Loucy (cell line): ENCODE results near the gene OGT.

Experiments
- H2AFZ ChIP-seq: fragments of 200-600 bp; sonication (generic); 2 replicates; pipeline ENCODE4 v1.6.0; 2016; ENCODE audit warnings: antibody characterized with exemption, mild to moderate bottlenecking, low read length, moderate library complexity
- H3F3A ChIP-seq: fragments of 200-600 bp; 2 replicates; pipeline ENCODE4 v1.6.0; 2016; ENCODE audit warnings: antibody characterized with exemption, low read depth, mild to moderate bottlenecking
- H3K27me3 ChIP-seq: fragments of 200-600 bp; sonication (generic); 2 replicates; pipeline ENCODE4 v1.6.1; 2014; ENCODE audit warnings: low read length, mild to moderate bottlenecking; ENCODE audit not compliant: insufficient read depth, poor library complexity, severe bottlenecking
- H3K36me3 ChIP-seq: fragments of 200-600 bp; sonication (generic); 2 replicates; pipeline ENCODE4 v1.6.1; 2016; ENCODE audit warnings: low read length; ENCODE audit not compliant: insufficient read depth
- H3K4me1 ChIP-seq: fragments of 200-600 bp; sonication (generic); 2 replicates; pipeline ENCODE4 v1.5.1; 2014; ENCODE audit warnings: low read length, mild to moderate bottlenecking; ENCODE audit not compliant: insufficient read depth, poor library complexity, severe bottlenecking
- H3K4me2 ChIP-seq: fragments of 200-600 bp; sonication (generic); 2 replicates; pipeline ENCODE4 v1.6.0; 2014; ENCODE audit warnings: antibody characterized with exemption, low read length, low read depth, mild to moderate bottlenecking; ENCODE audit not compliant: poor library complexity, severe bottlenecking
- H3K4me3 ChIP-seq: fragments of 200-600 bp; sonication (generic); 2 replicates; pipeline ENCODE4 v1.5.1; 2014; ENCODE audit warnings: low read length, mild to moderate bottlenecking, mixed read lengths; ENCODE audit not compliant: poor library complexity, severe bottlenecking
- H3K79me2 ChIP-seq: fragments of 200-600 bp; sonication (generic); 2 replicates; pipeline ENCODE4 v1.6.1; 2014; ENCODE audit warnings: low read length; ENCODE audit not compliant: insufficient read depth
- H3K9ac ChIP-seq: fragments of 200-600 bp; sonication (generic); 2 replicates; pipeline ENCODE4 v1.6.0; 2014; ENCODE audit warnings: mild to moderate bottlenecking, low read depth, low read length, moderate library complexity; ENCODE audit not compliant: poor library complexity, severe bottlenecking
- H3K9me2 ChIP-seq: fragments of 200-600 bp; sonication (generic); replicated peaks from 2 replicates; pipeline ENCODE4 v1.6.1; 2016; ENCODE audit warnings: low read depth, low read length, mixed read lengths
- H3K9me3 ChIP-seq: fragments of 200-600 bp; sonication (generic); 2 replicates; pipeline ENCODE4 v1.6.1; 2014; ENCODE audit warnings: mild to moderate bottlenecking, antibody characterized with exemption, low read length, low read depth; ENCODE audit not compliant: insufficient read depth
- H4K20me1 ChIP-seq: fragments of 200-600 bp; sonication (generic); 2 replicates; pipeline ENCODE4 v1.6.0; 2014; ENCODE audit warnings: antibody characterized with exemption, low read length, mild to moderate bottlenecking; ENCODE audit not compliant: insufficient read depth, poor library complexity, severe bottlenecking
- CTCF ChIP-seq: fragments of 200-600 bp; sonication (generic); conservative IDR thresholded peaks from 2 replicates; pipeline ENCODE4 v1.5.1; 2014; ENCODE audit warnings: mild to moderate bottlenecking, antibody characterized with exemption, low read length
- EZH2phosphoT487 ChIP-seq: fragments of 200-600 bp; IDR thresholded peaks from 2 replicates; pipeline ENCODE4 v1.6.1; 2018; ENCODE audit warnings: antibody characterized with exemption, mild to moderate bottlenecking, moderate library complexity, borderline replicate concordance

Gene OGT

DNA sequence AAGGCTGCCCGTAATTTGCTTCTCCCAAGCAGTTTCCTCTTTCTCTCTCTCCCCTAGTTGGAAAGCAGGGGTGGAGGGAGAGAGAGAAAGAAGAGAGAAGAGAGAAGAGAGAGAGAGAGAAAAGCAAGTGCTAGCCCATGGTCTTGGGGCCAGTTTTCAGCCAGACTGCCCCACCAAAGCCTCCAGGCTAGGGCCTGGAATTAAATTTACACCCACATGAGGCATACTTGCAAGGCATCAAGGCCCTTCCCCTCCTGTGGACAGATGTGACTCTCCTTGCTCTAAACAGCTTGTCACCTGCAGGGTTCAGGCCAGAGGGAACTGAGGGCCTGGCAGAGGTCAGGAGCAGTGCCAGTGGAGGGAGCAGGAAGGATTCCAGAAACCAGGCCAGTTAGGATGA is 87.1 kb downstream of the OGT start:
- H3K4me2 ChIP-seq, result peak overlapping the region; percentile 89
- H4K20me1 ChIP-seq, result no peaks in the 10 kb centered on the region

DNA sequence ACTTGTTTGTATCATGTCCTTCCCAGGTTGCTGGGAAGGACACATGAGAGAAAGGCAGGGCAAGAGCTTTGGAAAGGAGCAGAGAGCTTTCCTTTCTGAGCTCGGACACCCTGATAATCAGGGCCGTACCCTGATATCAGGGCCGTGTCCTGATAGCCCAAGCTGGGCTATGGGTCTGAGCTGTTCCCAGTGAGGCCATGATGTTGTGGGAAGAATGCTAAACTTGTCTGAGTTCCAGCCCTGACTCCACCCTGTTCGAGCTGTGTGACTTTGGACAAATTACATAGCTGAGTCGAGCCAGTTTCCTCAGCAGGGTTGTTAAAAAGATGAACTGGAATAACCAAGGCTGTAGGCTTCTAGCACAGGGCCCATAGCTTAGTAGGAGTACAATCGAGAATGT is 88.7 kb downstream of the OGT start:
- Histone ChIP-seq H2AFZ (no peak overlapping the region), H3F3A (peaks cover 5% of the 10 kb centered on the region; the same call in 1 of the 2 replicates), H4K20me1 (no peaks in the 10 kb centered on the region), H3K36me3 (no peaks in the 10 kb centered on the region), H3K4me1 (peaks cover 59% of the 10 kb centered on the region), H3K79me2 (0 out of 2 replicates have a peak, but pooled peaks cover 11% of the 10 kb centered on the region), H3K4me2 (no peak overlapping the region), H3K9me3 (no peaks in the 10 kb centered on the region), H3K9me2 (no peaks in the 10 kb centered on the region), H3K4me3 (no peak overlapping the region), H3K9ac (no peak overlapping the region), H3K27me3 (no peaks in the 10 kb centered on the region)
- TF ChIP-seq CTCF, result no peak
- TF ChIP-seq EZH2phosphoT487, result no peak

More for the DNA sequence above, 87.1 kb downstream of the OGT start:
- TF ChIP-seq CTCF (no peak), EZH2phosphoT487 (no peak)
- Histone ChIP-seq H3K4me1 (peaks cover 68% of the 10 kb centered on the region), H3K9me3 (no peaks in the 10 kb centered on the region), H2AFZ (no peak overlapping the region), H3K27me3 (no peaks in the 10 kb centered on the region), H3K4me3 (no peak overlapping the region), H3K79me2 (0 out of 2 replicates have a peak, but pooled peaks cover 11% of the 10 kb centered on the region), H3K9ac (peak overlapping the region; percentile 77), H3K9me2 (no peaks in the 10 kb centered on the region), H3F3A (peaks cover 5% of the 10 kb centered on the region; the same call in 1 of the 2 replicates), H3K36me3 (no peaks in the 10 kb centered on the region)

- H3K9me3 ChIP-seq, result no peaks in the 10 kb centered on the region
- no peaks in the 10 kb centered on the region for H3K9me2 ChIP-seq
- no peaks in the 10 kb centered on the region for H3K27me3 ChIP-seq
- H3K4me2 ChIP-seq, result no peak overlapping the region
- no peak overlapping the region for H2AFZ ChIP-seq
- H3F3A ChIP-seq, result peaks cover 5% of the 10 kb centered on the region; the same call in 1 of the 2 replicates
- 0 out of 2 replicates have a peak, but pooled peaks cover 10% of the 10 kb centered on the region for H3K79me2 ChIP-seq
- H4K20me1 ChIP-seq, result no peaks in the 10 kb centered on the region
- TF ChIP-seq CTCF, result no peak
- TF ChIP-seq EZH2phosphoT487, result no peak
- H3K36me3 ChIP-seq, result no peaks in the 10 kb centered on the region
- no peak overlapping the region for H3K4me3 ChIP-seq
- no peak overlapping the region for H3K9ac ChIP-seq
- peaks cover 57% of the 10 kb centered on the region for H3K4me1 ChIP-seq
Measured at GRCh38 chrX:71622032-71622575, 89.2 kb downstream of the OGT start.
